SH-SY5Y (cell line): ENCODE measurements around the gene C9.

Source experiments
- GATA2 ChIP-seq: IDR thresholded peaks from 2 replicates; pipeline ENCODE4 v1.6.1; 2011; ENCODE audit warnings: mild to moderate bottlenecking, low read depth, low read length
- GATA3 ChIP-seq: IDR thresholded peaks from 2 replicates; pipeline ENCODE4 v1.6.1; 2011; ENCODE audit warnings: low read depth, mild to moderate bottlenecking, low read length, moderate library complexity

The C9 gene

DNA sequence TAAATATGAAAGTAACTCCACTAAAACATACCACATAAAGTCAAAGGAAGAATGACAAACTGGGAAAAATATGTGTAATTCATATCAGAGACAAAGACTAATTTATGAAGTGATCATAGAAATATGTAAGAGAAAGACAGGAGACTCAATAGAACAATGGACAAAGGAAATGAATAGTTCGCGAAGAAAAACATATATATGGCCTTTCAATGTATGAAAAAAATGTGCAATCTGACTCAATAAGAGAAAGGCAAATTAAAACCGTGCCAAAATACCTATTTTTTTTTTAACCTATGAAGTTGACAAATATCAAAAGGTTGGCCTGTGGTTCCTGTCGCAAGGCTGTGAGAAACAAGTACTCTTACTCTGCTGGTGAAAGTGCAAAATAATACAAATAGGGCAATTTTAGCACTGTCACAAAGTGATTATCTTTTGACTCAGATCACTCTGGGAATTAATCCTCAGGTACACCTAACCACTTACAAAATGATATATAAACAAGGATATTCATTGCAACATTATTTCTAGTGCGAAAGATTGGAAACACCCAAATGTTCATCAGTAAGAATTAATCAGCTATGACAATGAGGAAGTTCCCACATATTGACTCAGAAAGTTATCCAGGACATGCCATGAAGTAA is 3.7 kb downstream of the C9 start:
- TF ChIP-seq GATA3 = no peak
- no peak for TF ChIP-seq GATA2

DNA sequence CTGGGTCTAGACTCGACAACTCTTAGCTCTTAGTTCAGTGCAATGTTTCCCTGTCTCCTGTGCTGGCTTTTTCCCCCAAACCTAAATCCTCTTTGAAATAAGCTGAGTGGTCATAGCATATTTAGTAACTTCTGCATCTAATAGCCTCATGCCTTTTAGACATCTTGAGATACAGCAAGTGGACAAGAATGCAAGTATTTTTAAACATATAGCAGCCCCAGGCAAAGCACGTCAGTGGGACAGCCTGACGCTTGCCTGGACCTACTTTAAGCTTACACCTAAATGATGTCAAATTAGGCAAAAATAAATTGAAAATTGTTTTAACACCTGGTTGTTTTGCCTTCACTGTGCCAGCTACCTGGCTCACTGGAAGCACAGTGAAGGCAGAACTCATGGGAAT is 8.0 kb downstream of the C9 start:
- TF ChIP-seq GATA3 (no peak), GATA2 (no peak)

DNA sequence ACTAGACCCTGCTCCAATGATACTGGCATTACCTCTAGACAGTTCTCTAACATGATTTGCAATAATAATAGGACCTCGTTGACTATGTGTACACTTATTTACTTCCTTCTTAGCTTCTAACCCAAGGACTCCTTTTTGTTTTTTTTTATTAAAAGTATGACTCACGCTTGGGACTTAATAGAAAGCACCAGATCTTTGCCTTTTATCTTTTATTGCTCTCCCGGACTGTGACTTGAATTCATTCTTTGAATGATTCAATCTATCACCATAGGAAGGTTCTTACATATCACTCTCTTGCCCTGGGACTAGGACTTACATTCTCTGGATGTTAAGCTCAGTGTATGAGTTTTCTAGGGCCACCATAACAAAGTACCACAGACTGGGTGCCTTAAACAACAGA is 9.0 kb downstream of the C9 start:
- no peak for TF ChIP-seq GATA2
- TF ChIP-seq GATA3 = no peak

DNA sequence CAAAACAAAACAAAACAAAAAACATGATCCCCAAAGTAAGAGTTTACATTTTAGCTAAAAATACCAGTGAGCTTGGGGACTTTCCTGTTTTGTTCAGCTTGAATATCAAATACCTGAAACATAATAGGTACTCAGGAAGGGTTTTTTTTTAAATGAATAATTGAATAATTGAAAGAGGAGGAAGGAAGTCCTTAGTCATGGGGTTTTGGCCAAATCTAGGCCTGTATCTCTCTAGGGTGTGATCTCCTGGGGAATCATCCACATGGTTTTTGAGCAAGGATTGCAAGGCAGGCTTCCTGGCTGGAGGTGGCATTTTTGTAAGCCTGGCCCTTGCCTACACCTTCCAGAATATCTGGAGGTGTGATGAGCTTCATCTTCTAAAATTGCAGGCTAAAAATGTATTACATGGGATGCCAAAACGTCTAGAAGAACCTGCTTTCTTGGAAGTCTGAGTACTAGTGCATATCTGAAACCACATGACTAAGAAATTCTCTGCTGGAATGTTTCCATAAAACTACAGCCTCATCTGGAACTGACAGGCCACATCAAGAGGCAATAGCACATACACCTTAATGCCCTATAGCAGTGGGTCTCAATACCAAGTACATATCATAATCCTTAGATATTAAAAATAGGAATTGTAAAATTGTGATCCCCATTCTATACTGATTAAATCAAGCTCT is 10.4 kb downstream of the C9 start:
- TF ChIP-seq GATA3 (no peak), GATA2 (no peak)

DNA sequence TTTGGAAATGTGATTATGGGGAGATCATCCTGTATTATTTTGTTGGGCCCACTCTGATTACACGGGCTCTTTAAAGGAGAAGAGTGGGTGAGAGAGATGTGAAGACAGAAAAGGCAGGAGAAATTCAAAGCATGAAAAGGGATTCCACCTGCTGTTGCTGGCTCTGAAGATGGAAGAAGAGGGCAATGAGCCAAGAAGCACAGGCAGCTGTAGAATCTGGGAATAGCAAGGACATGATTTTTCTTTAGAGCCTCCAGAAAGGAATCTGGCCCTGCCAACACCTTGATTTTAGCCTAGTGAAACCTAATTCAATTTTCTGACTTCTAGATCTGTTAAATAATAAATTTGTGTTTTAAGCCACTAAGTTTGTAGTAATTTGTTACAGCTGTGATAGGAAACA is 11.3 kb downstream of the C9 start:
- no peak for TF ChIP-seq GATA2
- TF ChIP-seq GATA3 = no peak

DNA sequence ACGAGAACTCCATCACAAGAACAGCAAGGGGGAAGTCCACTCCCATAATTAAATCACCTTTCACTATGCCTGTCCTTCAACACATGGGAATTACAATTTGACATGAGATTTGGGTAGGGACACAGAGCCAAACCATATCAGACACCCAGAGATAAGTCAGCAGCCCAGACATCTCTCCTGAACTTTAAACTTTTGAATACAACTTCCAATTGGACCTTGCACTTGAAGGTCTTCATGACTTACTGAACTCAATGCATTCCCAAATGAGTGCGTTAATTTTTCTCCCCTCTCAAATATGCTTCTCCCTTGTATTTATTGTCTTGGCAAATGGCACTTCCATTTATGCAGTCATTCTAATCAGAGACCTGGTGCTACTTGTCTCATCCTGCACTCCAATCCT is 12.1 kb downstream of the C9 start:
- TF ChIP-seq GATA2 = no peak
- TF ChIP-seq GATA3 = no peak

DNA sequence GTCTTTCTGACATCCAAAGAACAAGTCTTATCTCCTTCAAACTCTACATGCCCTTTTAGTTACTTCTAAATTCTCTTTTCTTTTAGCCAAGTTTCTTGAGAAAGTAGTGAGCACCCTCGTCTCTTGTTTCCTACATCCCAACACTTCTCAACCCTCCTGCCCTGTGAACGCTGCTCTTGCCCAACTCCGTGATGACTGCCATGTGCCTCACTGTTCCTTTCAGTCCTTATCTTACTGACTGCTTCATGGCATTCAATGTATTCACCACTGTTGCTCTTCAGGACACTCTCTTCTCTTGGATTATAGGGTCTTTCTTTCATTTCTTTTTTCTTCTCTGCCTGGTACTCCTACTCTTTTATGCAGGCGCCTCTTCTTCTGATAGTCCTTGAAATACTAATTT is 14.8 kb downstream of the C9 start:
- TF ChIP-seq GATA2 = no peak
- no peak for TF ChIP-seq GATA3

DNA sequence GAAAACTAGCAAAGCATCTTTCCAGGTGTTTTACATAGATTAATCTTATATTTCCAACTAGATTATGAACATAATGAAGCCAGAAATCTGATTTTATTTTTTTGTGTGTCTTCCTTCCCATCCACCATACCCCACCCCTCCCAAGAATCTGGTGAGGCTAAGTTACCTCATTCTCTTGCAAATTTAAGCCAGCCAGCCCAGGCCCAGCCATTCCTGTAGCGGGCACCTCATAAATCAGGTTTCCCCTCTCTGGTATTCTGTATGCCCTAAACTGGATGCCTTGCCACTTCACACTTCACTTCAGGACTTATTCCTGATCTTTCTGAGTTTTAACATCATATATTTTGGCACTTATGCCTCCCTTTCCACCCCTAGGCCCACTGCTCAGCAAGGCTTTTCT is 21.8 kb downstream of the C9 start:
- TF ChIP-seq GATA3 = no peak
- TF ChIP-seq GATA2 = no peak

DNA sequence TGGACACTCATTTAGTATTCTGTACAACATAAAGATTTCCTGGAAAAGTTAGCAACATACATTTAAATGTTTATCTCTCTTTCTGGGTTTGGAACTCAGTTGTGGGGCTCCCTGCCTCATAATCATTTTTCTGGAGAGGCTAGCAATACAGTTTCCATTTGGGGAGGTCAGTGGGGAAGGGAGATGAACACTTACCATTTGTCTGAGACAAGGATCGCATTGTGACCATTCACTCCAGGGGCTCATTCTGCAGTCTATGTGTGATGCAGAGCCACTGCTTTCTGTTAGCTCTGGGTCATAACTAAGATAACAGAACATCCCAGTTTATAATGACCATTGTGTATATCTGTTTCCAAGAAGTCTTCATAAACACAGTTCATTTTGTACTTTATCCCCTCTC is 22.4 kb downstream of the C9 start:
- no peak for TF ChIP-seq GATA2
- no peak for TF ChIP-seq GATA3

DNA sequence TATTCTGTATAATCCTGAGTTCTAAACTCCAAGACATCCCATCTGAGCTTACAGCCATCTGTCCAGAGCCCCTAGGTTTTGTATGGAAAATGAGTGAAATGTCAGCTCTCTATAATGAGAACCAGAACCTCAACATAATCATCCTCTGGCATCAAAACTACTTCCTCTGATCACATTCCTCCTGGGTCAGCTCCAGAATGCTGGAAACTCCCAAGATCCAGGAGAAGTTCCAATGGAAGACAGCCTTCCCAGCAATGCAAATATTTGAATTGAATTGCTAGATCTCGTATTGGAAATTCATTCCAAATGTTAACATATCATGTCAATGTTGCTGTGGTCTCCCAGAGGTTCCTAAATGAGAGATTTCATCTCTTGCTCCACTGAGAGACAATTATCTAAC is 23.8 kb downstream of the C9 start:
- TF ChIP-seq GATA2 = no peak

DNA sequence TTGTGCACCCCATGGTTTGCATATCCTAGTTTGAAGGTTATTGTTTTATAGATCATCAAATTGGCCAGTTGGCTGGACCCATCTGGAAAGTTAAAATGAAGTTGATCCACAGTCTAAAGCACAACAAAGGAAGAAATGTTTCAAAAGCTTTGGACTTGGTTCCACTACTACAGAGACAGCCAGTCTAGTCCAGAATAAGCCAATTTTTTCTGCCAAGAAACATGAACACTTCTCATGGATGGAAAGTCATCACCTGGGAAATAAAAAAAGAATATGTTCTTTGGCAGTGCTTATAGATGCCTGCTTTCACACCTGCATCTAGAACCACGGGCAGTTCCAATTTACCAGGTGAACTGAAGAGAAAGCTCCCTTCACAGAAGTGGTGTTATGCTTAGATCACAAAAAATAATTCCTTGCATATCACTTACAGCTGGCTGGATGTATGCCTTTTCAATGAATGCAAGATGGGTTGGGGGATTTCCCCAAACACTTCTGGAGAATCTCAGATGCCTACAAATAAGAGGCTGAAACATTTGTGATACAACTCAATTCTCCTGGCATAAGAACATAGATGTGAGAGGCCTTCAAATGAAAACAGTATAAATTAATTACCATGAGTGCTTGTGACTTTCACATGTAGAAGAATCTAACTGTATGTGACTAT is 26.9 kb downstream of the C9 start:
- TF ChIP-seq GATA2 (no peak), GATA3 (no peak)

DNA sequence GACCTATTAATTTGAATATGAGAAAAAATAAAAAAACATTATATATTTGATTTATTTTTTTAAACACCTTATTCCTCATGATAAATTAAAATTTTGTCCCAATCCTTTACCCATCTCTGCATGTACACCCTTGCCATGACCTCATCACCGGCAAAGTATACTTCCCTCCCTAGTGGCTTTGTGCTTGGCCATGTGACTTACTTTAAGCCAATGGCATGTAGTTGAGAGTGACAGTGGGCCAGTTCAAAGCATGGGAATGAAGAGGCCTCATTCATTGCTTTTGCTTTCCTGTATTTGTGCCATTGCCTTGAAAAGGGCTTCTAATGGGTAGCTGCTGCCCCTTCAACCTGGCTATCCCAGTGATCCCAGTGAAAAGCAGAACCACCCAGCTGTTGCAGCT is 31.2 kb downstream of the C9 start:
- TF ChIP-seq GATA3 (no peak), GATA2 (no peak)

DNA sequence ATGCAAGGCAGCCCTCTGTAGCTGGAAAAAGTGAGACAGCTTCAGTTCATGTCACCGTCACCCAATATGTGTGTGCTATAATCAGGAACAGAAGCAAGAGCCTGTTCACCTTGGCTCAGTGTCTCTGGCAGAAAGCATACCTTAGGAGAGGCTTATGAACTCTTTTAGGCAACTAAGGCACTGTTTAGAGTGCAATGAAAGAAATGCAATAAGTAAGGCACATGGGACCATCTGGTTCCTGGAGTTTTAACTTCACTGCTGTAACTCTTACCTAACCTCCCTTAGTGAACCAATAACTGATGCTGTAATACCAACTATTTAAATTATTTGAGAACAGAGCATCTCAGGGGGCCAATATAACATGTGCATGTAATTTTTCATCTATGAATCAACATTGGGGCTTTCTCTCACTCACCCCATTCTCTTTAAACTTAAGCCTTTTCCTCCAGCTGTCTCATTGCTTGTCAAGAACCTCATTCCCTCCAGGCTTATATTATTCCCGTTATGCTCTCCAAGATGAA is 32.4 kb downstream of the C9 start:
- TF ChIP-seq GATA3 = no peak
- TF ChIP-seq GATA2 = no peak

DNA sequence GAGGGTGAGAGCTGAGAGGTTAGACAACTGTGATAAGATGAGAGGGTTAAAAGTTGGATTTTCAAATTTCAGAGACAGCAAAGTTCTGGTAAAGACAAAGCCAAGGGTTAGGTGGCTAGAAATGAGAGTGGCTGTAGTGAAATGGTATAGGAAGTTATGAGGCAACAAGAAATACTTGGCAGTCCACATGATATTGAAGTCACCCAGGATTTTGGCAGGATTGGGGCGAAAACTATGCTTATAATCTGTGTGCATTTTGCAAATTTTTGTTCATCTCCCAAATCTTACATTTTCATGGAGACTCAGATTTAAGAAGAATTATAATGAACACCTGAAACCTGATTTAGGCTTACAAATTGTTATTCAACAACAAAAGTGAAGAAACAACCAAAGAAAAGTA is 35.6 kb downstream of the C9 start:
- TF ChIP-seq GATA3 (no peak), GATA2 (no peak)

DNA sequence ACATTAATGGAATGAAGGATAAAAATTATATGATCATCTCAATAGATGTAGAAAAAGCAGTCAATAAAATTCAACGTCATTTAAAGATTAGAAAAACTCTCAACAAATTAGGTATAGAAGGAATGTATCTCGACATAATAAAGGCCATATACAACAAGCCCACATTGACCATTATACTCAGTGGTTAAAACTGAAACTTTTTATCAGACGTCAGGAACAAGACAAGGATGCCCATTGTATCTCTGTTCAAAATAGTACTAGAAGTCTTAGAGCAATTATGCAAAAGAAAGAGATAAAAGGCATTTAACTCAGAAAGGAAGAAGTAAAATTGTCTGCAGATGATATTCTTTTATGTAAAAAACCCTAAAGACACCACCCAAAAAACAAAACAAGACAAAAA is 40.8 kb downstream of the C9 start:
- TF ChIP-seq GATA2 (no peak), GATA3 (no peak)
